A673 (cell line): ENCODE measurements around the gene GPR17.

Experiments
- EZH2 ChIP-seq: fragments of 200-600 bp; sonication (generic); IDR thresholded peaks from 2 replicates; pipeline ENCODE4 v1.6.1; 2017; ENCODE audit warnings: borderline replicate concordance, low read depth, mild to moderate bottlenecking, mixed read lengths, antibody characterized with exemption, low read length; ENCODE audit not compliant: poor library complexity, severe bottlenecking
- TF ChIP-seq, protein P1 (sequence below): fragments of 300-800, 200-600 bp; sonication (generic); conservative IDR thresholded peaks from 2 replicates; pipeline ENCODE4 v1.5.1; 2017; ENCODE audit warnings: low read depth, mild to moderate bottlenecking, antibody characterized with exemption, low read length, moderate library complexity, mixed read lengths

DNA sequence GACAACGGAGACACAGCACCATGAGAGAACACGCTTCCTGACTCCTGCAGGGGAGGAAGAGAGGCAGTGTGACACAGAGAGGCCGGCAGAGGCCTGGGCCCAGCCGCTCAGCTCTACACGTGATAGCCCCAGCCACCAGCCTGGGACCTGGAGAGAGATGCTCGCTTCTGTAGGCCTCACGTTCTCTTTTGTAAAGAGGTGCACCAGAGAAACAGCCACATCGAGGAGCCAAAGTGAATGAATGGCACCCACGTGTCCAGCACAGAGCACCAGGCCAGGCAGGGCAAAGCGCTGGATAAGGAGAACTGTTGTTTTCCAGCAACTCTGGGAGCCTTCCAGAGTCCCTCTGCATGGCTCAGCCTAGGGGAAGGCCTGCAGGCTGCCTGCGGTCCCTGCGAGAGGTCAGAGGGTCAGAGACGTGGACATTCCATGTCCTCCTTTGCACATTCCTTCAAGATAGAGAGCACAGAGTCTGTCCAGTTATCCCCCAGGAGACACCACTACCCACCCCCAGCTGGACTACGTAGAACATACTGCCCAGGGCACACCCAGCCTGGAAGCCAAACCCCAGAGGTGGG lies 15.2 kb downstream of the GPR17 start:
- TF ChIP-seq, protein P1, sequence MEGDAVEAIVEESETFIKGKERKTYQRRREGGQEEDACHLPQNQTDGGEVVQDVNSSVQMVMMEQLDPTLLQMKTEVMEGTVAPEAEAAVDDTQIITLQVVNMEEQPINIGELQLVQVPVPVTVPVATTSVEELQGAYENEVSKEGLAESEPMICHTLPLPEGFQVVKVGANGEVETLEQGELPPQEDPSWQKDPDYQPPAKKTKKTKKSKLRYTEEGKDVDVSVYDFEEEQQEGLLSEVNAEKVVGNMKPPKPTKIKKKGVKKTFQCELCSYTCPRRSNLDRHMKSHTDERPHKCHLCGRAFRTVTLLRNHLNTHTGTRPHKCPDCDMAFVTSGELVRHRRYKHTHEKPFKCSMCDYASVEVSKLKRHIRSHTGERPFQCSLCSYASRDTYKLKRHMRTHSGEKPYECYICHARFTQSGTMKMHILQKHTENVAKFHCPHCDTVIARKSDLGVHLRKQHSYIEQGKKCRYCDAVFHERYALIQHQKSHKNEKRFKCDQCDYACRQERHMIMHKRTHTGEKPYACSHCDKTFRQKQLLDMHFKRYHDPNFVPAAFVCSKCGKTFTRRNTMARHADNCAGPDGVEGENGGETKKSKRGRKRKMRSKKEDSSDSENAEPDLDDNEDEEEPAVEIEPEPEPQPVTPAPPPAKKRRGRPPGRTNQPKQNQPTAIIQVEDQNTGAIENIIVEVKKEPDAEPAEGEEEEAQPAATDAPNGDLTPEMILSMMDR: no peak
- TF ChIP-seq EZH2: no peak
